ENCODE data around the gene ZFAND4.

DNA sequence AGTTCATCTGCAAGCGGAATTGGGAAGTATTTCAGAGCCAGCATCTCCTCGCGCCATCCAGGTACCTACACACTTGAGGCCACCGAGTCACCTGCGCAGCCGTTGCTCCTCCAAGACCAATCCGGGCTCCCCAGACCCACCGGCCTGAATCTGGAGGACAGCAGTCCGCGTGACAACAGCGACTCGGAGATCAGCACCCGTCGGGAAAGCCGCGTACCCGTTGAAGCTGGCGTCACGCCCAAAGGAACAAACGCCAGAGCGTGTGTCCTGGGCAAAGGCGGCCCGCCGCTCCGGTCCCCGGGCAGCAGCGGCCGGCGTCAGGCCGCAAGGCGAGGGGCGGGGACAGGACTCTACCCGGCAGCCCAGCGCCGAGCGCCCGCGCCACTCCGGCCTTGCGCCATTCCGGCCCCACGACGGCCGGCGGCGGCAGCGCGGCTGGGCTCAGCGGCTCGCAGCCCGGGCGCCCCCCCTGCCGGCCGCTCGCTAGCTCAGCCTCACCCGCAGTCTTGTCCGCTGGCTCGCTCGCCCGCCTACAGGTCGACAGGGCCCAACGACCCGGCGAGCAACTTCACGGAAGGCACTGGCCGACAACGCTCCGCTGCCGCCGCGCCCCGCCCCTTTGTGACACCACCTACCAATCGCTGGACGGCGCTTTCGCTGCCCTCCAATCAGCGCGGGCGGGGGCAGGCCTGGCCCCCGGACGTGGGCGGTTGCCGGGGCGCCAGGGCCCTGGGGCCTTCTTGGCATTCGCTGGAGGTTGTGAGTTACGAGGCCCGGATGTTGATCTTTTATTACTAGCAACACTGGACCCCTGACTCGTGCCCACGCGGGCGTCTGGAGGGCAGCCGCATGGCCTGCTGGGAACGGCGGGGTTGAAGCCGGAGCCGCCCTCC, at the start of gene ZFAND4:
- peak; percentile 35 to 60 for TF ChIP-seq CTCF (conservative IDR thresholded peaks at IDR 0.05; ENCODE audit: low read depth in 2 of 2)
- no peak for TF ChIP-seq ZNF331 (CRISPR knock-in tag; IDR thresholded peaks at IDR 0.05; ENCODE audit: low read depth)
- TF ChIP-seq, protein P1, sequence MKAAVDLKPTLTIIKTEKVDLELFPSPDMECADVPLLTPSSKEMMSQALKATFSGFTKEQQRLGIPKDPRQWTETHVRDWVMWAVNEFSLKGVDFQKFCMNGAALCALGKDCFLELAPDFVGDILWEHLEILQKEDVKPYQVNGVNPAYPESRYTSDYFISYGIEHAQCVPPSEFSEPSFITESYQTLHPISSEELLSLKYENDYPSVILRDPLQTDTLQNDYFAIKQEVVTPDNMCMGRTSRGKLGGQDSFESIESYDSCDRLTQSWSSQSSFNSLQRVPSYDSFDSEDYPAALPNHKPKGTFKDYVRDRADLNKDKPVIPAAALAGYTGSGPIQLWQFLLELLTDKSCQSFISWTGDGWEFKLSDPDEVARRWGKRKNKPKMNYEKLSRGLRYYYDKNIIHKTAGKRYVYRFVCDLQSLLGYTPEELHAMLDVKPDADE (IDR thresholded peaks at IDR 0.05), result no peak
- TF ChIP-seq EZH2phosphoT487 (IDR thresholded peaks at IDR 0.05; ENCODE audit: unreplicated experiment), result no peak
- peak; percentile 55 for TF ChIP-seq POLR2AphosphoS5 (IDR thresholded peaks at IDR 0.05; ENCODE audit: low read depth)
- TF ChIP-seq REST (IDR thresholded peaks at IDR 0.05; ENCODE audit: unreplicated experiment), result no peak
- peak; percentile 79 for TF ChIP-seq CREB1 (CRISPR knock-in tag; IDR thresholded peaks at IDR 0.05; ENCODE audit: low read depth)
- TF ChIP-seq EZH2 (IDR thresholded peaks at IDR 0.05; ENCODE audit: low read depth, unreplicated experiment), result no peak
